Measurements from ENCODE around the gene MARCHF10. TPM values are rescaled to one million over a fixed set of nuclear protein-coding genes. Genes with fewer than 3 reads are reported as not detected.

MARCHF10 gene
- polyA plus RNA-seq, 1 donor from 2014 or later, result 0.27 TPM

GRCh38 chr17:62801553-62802114 lies 6.5 kb downstream of the MARCHF10 start:
- Histone ChIP-seq H3K9me3 (ENCODE audit: low read length) (no peaks in the 10 kb centered on the region), H3K36me3 (ENCODE audit: insufficient read depth, low read length) (no peaks in the 10 kb centered on the region), H3K9me2 (ENCODE audit: insufficient read depth, low read length) (no peaks in the 10 kb centered on the region), H3K27ac (ENCODE audit: low read length) (no peak overlapping the region), H3F3A (ENCODE audit: insufficient read depth, low read length, poor library complexity, severe bottlenecking) (no peaks in the 10 kb centered on the region), H3K79me2 (replicated peaks; ENCODE audit: insufficient read depth, low read length) (no peaks in the 10 kb centered on the region), H2AFZ (ENCODE audit: low read depth, low read length) (no peak overlapping the region), H4K20me1 (ENCODE audit: insufficient read depth) (no peaks in the 10 kb centered on the region), H3K27me3 (ENCODE audit: insufficient read depth, low read depth, low read length) (no peaks in the 10 kb centered on the region), H3K4me2 (ENCODE audit: low read length) (no peak overlapping the region), H3K9ac (ENCODE audit: low read length) (no peak overlapping the region), H3K4me3 (ENCODE audit: low read length) (no peak overlapping the region)
- TF ChIP-seq TAF1 (IDR thresholded peaks at IDR 0.05; ENCODE audit: low read depth) (no peak), POLR2AphosphoS5 (IDR thresholded peaks at IDR 0.05) (no peak), SMC3 (conservative IDR thresholded peaks at IDR 0.05; ENCODE audit: poor library complexity) (no peak), EP300 (conservative IDR thresholded peaks at IDR 0.05; ENCODE audit: poor library complexity, severe bottlenecking) (no peak), CTCF (IDR thresholded peaks at IDR 0.05; ENCODE audit: poor library complexity, severe bottlenecking) (no peak), MXI1 (conservative IDR thresholded peaks at IDR 0.05; ENCODE audit: poor library complexity, severe bottlenecking) (no peak), RAD21 (conservative IDR thresholded peaks at IDR 0.05) (no peak), REST (IDR thresholded peaks at IDR 0.05; ENCODE audit: borderline replicate concordance) (no peak), EZH2 (IDR thresholded peaks at IDR 0.05; ENCODE audit: borderline replicate concordance, insufficient read depth, low read length, poor library complexity, severe bottlenecking) (no peak)

- peak overlapping the region; percentile 20 for H3K4me3 ChIP-seq (ENCODE audit: low read length)
- H3K79me2 ChIP-seq (replicated peaks; ENCODE audit: insufficient read depth, low read length), result no peaks in the 10 kb centered on the region
- H4K20me1 ChIP-seq (ENCODE audit: insufficient read depth), result no peaks in the 10 kb centered on the region
- no peaks in the 10 kb centered on the region for H3K27me3 ChIP-seq (ENCODE audit: insufficient read depth, low read depth, low read length)
- H3K4me2 ChIP-seq (ENCODE audit: low read length), result peak overlapping the region; percentile 6
- no peaks in the 10 kb centered on the region for H3F3A ChIP-seq (ENCODE audit: insufficient read depth, low read length, poor library complexity, severe bottlenecking)
- no peak overlapping the region for H2AFZ ChIP-seq (ENCODE audit: low read depth, low read length)
- H3K9me2 ChIP-seq (ENCODE audit: insufficient read depth, low read length), result no peaks in the 10 kb centered on the region
- TF ChIP-seq MXI1 (conservative IDR thresholded peaks at IDR 0.05; ENCODE audit: poor library complexity, severe bottlenecking) (peak; percentile 11), REST (IDR thresholded peaks at IDR 0.05; ENCODE audit: borderline replicate concordance) (peak; percentile 51), EP300 (conservative IDR thresholded peaks at IDR 0.05; ENCODE audit: poor library complexity, severe bottlenecking) (peak; percentile 65), SMC3 (conservative IDR thresholded peaks at IDR 0.05; ENCODE audit: poor library complexity) (peak; percentile 48), EZH2 (IDR thresholded peaks at IDR 0.05; ENCODE audit: borderline replicate concordance, insufficient read depth, low read length, poor library complexity, severe bottlenecking) (no peak)
- no peaks in the 10 kb centered on the region for H3K36me3 ChIP-seq (ENCODE audit: insufficient read depth, low read length)
- H3K9me3 ChIP-seq (ENCODE audit: low read length), result no peaks in the 10 kb centered on the region
- peak overlapping the region; percentile 69 for H3K27ac ChIP-seq (ENCODE audit: low read length)
- peak overlapping the region; percentile 41 for H3K9ac ChIP-seq (ENCODE audit: low read length)
Measured at GRCh38 chr17:62800585-62800984, 7.5 kb downstream of the MARCHF10 start.

Data from neural cell (in vitro differentiated cells).